ENCODE data around the gene GLT6D1. TPM values are rescaled to one million over a fixed set of nuclear protein-coding genes. Genes with fewer than 3 reads are reported as not detected.

GLT6D1 gene
- total and polyA plus RNA-seq, 2 donors (not counting 3 experiments of a cell fraction or from before 2014, with no cell fraction given): not detected

DNA sequence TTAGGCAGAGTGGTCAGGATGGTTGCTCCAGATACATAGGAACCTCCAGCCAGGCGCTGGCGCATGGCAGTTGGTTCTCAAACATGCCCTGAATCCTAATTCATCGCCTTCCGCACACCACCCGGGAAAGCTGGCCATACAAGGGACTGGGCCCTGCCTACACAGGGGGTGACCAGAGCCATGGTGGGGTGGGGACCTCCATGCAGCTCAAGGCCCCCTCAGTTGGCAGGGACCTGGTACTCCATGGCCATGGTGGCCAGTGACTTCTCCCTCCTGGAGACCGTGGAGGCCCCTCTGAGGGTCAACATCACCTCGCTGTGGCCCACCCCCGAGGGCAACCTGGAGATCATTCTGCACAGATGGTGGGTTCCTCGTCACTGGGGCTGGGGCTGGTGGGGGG lies 51.0 kb downstream of the GLT6D1 start:
- peaks cover 6% of the 10 kb centered on the region for H3K4me1 ChIP-seq (ENCODE audit: control insufficient read depth, extremely low read depth, insufficient read depth, low read length)
- H3K36me3 ChIP-seq (ENCODE audit: control insufficient read depth in 2 of 2, extremely low read depth in 1 of 2, insufficient read depth in 2 of 2, low read length in 2 of 2): no peaks in the 10 kb centered on the region
- no peak for DNase-seq (ENCODE audit: low read depth, low spot score)
- ChIA-PET CTCF (no interaction called here), POLR2A (no interaction called here)
- H3K4me3 ChIP-seq (replicated peaks in 1 of 3; ENCODE audit: insufficient read depth in 1 of 3, low read depth in 1 of 3, low read length in 3 of 3): no peak overlapping the region
- dilution Hi-C loops (cut with MboI; ENCODE audit: extremely low pct_ligation_motif_present, low sequenced_read_pairs): no loop called here
- H3K9ac ChIP-seq (replicated peaks; ENCODE audit: extremely low read depth, insufficient read depth, low read length): no peak overlapping the region
- no peaks in the 10 kb centered on the region for H3K79me2 ChIP-seq (ENCODE audit: control insufficient read depth, insufficient read depth, low read length)
- H2AFZ ChIP-seq (ENCODE audit: low read depth, low read length): no peak overlapping the region
- intact Hi-C loops (cut with micrococcal nuclease): no loop called here
- FAIRE-seq: no peak
- no peaks in the 10 kb centered on the region for H3K9me1 ChIP-seq (replicated peaks; ENCODE audit: control insufficient read depth, extremely low read depth, insufficient read depth, low read length)
- no peak overlapping the region for H3K4me2 ChIP-seq (ENCODE audit: insufficient read depth, low read length)
- H4K20me1 ChIP-seq (replicated peaks; ENCODE audit: control insufficient read depth, extremely low read depth, insufficient read depth, low read length): no peaks in the 10 kb centered on the region
- TF ChIP-seq GATA2 (IDR thresholded peaks at IDR 0.05; ENCODE audit: insufficient read depth, insufficient read length, low read depth, low read length): no peak
- no peak for TF ChIP-seq POLR2A (IDR thresholded peaks at IDR 0.05; ENCODE audit: low read depth, low read length)
- no peak for TF ChIP-seq EZH2 (IDR thresholded peaks at IDR 0.05; ENCODE audit: borderline replicate concordance, low read depth, low read length, severe bottlenecking)
- TF ChIP-seq JUN (IDR thresholded peaks at IDR 0.05; ENCODE audit: borderline replicate concordance, insufficient read depth, insufficient read length, low read depth): no peak
- no peak for TF ChIP-seq FOS (IDR thresholded peaks at IDR 0.05; ENCODE audit: borderline replicate concordance, insufficient read depth, low read length)
- TF ChIP-seq POLR2AphosphoS5 (IDR thresholded peaks at IDR 0.05; ENCODE audit: insufficient read depth, low read depth, low read length): no peak
- TF ChIP-seq, protein P1, sequence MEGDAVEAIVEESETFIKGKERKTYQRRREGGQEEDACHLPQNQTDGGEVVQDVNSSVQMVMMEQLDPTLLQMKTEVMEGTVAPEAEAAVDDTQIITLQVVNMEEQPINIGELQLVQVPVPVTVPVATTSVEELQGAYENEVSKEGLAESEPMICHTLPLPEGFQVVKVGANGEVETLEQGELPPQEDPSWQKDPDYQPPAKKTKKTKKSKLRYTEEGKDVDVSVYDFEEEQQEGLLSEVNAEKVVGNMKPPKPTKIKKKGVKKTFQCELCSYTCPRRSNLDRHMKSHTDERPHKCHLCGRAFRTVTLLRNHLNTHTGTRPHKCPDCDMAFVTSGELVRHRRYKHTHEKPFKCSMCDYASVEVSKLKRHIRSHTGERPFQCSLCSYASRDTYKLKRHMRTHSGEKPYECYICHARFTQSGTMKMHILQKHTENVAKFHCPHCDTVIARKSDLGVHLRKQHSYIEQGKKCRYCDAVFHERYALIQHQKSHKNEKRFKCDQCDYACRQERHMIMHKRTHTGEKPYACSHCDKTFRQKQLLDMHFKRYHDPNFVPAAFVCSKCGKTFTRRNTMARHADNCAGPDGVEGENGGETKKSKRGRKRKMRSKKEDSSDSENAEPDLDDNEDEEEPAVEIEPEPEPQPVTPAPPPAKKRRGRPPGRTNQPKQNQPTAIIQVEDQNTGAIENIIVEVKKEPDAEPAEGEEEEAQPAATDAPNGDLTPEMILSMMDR (IDR thresholded peaks at IDR 0.05; ENCODE audit: extremely low read depth in 1 of 2, insufficient read depth in 1 of 2, low read depth in 1 of 2, low read length in 2 of 2): no peak
- TF ChIP-seq MAX (IDR thresholded peaks at IDR 0.05; ENCODE audit: insufficient read depth, insufficient read length): no peak
- no peak for TF ChIP-seq MYC (IDR thresholded peaks at IDR 0.05; ENCODE audit: low read depth, low read length)
- no peak overlapping the region for H3K27ac ChIP-seq (ENCODE audit: insufficient read depth, low read depth, low read length)
- no peaks in the 10 kb centered on the region for H3K9me3 ChIP-seq (replicated peaks; ENCODE audit: control insufficient read depth, insufficient read depth, low read length)
- no peaks in the 10 kb centered on the region for H3K27me3 ChIP-seq (ENCODE audit: control insufficient read depth in 2 of 2, insufficient read depth in 2 of 2, low read length in 2 of 2)
- BruUV-seq (replicated peaks): no TSS peak
